T-helper 17 cell (primary cell): Measurements from ENCODE around the gene NIPBL. TPM values are rescaled to one million over a fixed set of nuclear protein-coding genes. Genes with fewer than 3 reads are reported as not detected.
A peak's percentile ranks its signal among the peaks of the same experiment; 100 is the strongest.
"Not testable (repeated sequence)": the region's sequence is repeated elsewhere in the genome, so short reads cannot be mapped to it uniquely, and the experiment has no call there.

ENCODE experiments used
- ATAC-seq: fragments of 150-1000 bp; cut with Tn5 transposase; 2 replicates; pipeline ENCODE4 v1.10.0; 2021; ENCODE audit warnings: mild to moderate bottlenecking, moderate library complexity
- DNase-seq, 3 donors: peaks; one replicate each; pipeline versions ENCODE4 v3.0.0 to v3.0.0-alpha.2; 2020 to 2021
- H3K9me3 ChIP-seq: one replicate; pipeline ENCODE4 v1.7.0; 2013; ENCODE audit warnings: low read length, mild to moderate bottlenecking; ENCODE audit not compliant: control insufficient read depth, poor library complexity, severe bottlenecking
- H3K27ac Mint-ChIP-seq: one replicate; pipeline ENCODE4 v1.8.0; 2022; ENCODE audit warnings: mild to moderate bottlenecking, moderate library complexity, mixed read lengths
- H3K27me3 Mint-ChIP-seq: one replicate; pipeline ENCODE4 v1.8.0; 2022; ENCODE audit warnings: mixed read lengths
- H3K36me3 Mint-ChIP-seq: one replicate; pipeline ENCODE4 v1.8.0; 2022; ENCODE audit warnings: low read depth, mixed read lengths
- H3K4me1 Mint-ChIP-seq: one replicate; pipeline ENCODE4 v1.8.0; 2022; ENCODE audit warnings: mild to moderate bottlenecking, mixed read lengths
- H3K4me3 Mint-ChIP-seq: one replicate; pipeline ENCODE4 v1.8.0; 2022; ENCODE audit warnings: mild to moderate bottlenecking, moderate library complexity, mixed read lengths
- total RNA-seq, 4 donors: library from RNA in 2 of 4; stranded (reverse) in 2 of 4; gene quantifications; one replicate each; pipeline ENCODE4 v1.2.3 and lab custom pipeline; 2022 to 2026

NIPBL gene
- total RNA-seq, 2 donors from 2014 or later, result 113 to 118 TPM

DNA sequence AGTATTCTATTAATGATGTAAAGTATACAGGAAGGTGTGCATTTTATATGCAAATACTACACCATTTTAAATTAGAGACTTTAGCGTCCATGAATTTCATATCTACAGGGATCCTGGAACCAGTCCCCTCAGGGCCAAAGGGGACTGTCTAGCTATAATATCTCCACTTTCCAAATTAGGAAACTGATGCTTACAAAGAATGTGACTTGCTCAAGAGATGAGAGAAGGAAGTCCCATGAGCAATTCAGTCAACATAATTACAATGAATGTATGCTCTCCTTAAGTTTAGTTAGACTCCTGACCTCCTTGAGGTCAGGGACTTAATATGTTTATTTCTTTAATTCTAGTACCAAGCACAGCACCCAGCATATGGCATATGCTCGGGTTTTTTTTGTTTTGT is 23.7 kb downstream of the NIPBL start:
- H3K9me3 ChIP-seq, result no peaks in the 10 kb centered on the region
- no peak overlapping the region for H3K4me3 Mint-ChIP-seq
- no peaks in the 10 kb centered on the region for H3K27me3 Mint-ChIP-seq
- H3K36me3 Mint-ChIP-seq, result no peaks in the 10 kb centered on the region
- no peak for DNase-seq
- H3K27ac Mint-ChIP-seq, result no peak overlapping the region
- ATAC-seq, result no peak
- peaks cover 43% of the 10 kb centered on the region for H3K4me1 Mint-ChIP-seq

DNA sequence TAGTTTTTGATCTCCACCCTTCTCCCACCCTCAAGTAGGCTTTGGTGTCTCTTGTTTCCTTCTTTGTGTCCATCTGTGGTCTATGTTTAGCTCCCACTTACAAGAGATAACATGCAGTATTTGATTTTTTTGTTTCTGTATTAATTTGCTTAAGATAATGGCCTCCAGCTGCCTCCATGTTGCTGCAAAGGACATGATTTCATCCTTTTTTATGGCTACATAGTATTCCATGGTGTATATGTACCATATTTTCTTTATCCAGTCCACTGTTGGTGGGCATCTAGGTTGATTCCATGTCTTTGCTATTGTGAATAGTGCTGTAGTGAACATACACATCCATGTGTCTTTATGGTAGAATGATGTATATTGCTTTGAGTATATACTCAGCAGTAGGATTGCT is 24.5 kb downstream of the NIPBL start:
- H3K4me1 Mint-ChIP-seq, result peaks cover 42% of the 10 kb centered on the region
- H3K27me3 Mint-ChIP-seq, H3K4me3 Mint-ChIP-seq, H3K27ac Mint-ChIP-seq, ATAC-seq, DNase-seq, H3K36me3 Mint-ChIP-seq, H3K9me3 ChIP-seq: not testable (repeated sequence)

DNA sequence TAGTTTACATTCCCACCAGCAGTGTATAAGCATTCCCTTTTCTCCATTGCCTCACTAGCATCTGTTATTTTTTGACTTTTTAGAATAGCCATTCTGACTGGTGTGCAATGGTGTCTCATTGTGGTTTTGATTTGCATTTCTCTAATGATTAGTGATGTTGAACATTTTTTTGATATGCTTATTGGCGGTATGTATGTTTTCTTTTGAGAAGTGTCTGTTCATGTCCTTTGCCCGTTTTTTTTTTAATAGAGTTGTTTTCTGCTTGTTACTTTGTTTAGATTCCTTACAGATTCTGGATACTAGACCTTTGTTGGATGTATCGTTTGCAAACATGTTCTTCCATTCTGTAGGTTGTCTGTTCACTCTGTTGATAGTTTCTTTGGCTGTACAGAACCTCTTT is 25.3 kb downstream of the NIPBL start:
- Mint-ChIP-seq H3K27me3 (no peaks in the 10 kb centered on the region), H3K4me1 (peaks cover 40% of the 10 kb centered on the region), H3K27ac (no peak overlapping the region), H3K36me3 (no peaks in the 10 kb centered on the region), H3K4me3 (no peak overlapping the region)
- ATAC-seq (no peak), DNase-seq (no peak)
- no peaks in the 10 kb centered on the region for H3K9me3 ChIP-seq

DNA sequence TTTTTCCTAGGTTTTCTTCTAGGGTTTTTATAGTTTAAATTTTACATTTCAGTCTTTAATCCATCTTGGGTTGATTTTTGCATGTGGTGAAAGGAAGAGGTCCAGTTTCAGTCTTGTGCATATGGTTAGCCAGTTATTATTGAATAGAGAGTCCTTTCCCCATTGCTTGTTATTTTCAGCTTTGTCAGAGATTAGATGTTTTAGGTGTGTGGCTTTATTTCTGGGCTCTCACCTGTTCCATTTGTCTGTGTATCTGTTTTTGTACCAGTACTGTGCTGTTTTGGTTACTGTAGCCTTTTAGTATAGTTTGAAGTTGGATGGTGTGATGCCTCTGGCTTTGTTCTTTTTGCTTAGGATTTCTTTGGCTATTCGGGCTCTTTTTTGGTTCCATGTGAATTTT is 25.8 kb downstream of the NIPBL start:
- no peaks in the 10 kb centered on the region for H3K36me3 Mint-ChIP-seq
- H3K4me3 Mint-ChIP-seq, result no peak overlapping the region
- no peak overlapping the region for H3K27ac Mint-ChIP-seq
- ATAC-seq, result no peak
- no peaks in the 10 kb centered on the region for H3K9me3 ChIP-seq
- no peak for DNase-seq
- no peaks in the 10 kb centered on the region for H3K27me3 Mint-ChIP-seq
- H3K4me1 Mint-ChIP-seq, result peaks cover 40% of the 10 kb centered on the region

DNA sequence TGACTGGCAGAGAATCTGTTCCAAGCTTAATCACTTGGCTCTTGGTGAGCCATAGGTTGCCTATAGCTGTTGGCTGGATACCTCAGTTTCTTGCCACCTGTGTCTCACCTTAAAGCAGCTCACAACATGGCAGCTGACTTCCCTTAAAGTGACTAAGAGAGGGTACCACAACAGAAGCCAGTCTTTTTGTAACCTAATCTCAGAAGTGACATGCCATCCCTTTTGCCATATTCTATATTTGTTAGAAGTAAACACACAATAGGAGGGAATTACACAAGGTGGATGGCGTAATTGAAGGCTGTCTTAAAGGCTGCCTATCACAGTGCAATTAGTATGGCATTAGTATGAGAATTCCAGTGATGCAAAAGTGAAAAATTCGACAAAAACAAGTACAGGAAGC is 28.1 kb downstream of the NIPBL start:
- DNase-seq, result no peak
- Mint-ChIP-seq H3K27me3 (no peaks in the 10 kb centered on the region), H3K4me3 (no peak overlapping the region), H3K36me3 (no peaks in the 10 kb centered on the region), H3K27ac (no peak overlapping the region), H3K4me1 (peaks cover 37% of the 10 kb centered on the region)
- no peaks in the 10 kb centered on the region for H3K9me3 ChIP-seq
- no peak for ATAC-seq

DNA sequence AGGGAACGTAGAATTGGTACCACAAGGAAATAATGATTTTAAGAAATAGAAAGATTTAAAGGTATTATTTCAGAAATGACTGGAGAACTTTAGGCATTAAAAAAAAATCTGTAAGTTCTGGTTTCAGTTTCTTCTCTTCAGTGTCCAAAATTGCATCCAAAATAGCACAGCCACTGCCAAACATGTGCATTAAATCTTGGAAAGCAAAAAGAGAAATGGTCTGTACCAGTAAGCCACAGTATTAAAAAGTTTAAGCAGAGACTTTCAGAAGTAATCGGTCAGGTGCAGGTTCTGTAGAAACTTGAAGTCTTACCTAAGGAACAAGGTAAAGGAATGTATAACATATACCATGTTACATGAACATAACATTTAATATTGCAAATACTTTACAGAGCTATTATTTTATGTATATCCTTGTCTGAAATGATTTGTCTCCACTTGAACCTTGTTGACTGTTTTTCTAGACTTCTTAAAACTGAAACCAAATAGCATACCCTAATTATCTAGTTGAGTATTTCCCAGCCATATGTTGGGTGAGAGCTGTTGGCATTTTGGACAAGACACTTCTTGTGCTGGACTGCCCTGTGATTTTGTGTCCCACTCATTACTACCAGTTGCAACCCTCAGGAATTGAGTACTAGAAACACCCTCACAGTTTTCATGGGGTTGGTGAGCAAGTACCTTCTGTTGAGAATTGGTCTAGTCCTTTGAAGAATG is 32.1 kb downstream of the NIPBL start:
- Mint-ChIP-seq H3K4me1 (peaks cover 24% of the 10 kb centered on the region), H3K36me3 (no peaks in the 10 kb centered on the region), H3K4me3 (no peak overlapping the region), H3K27ac (peak overlapping the region; percentile 21), H3K27me3 (no peaks in the 10 kb centered on the region)
- no peaks in the 10 kb centered on the region for H3K9me3 ChIP-seq
- no peak for ATAC-seq
- DNase-seq, result no peak

DNA sequence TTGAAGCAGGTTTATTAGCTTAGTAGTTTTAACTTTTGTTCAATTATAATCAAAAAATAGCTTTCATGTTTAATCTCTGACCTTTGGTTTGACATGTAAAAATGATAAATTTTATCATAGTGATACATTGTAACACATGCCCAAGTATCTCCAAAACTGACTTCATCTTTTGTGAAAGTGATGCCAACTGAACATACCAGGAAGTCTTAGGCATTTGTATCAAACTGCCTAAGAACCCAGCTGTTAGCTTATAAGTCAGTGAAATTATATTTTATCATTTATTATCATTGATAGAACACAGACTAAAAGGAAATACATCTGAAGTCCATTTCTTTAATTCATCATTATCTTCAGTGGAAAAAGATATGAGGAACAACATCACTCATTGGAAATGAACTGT is 39.1 kb downstream of the NIPBL start:
- H3K27ac Mint-ChIP-seq, result no peak overlapping the region
- H3K9me3 ChIP-seq, result no peaks in the 10 kb centered on the region
- no peaks in the 10 kb centered on the region for H3K36me3 Mint-ChIP-seq
- H3K4me1 Mint-ChIP-seq, result peaks cover 23% of the 10 kb centered on the region
- no peak for DNase-seq
- ATAC-seq, result no peak
- no peaks in the 10 kb centered on the region for H3K27me3 Mint-ChIP-seq
- no peak overlapping the region for H3K4me3 Mint-ChIP-seq

DNA sequence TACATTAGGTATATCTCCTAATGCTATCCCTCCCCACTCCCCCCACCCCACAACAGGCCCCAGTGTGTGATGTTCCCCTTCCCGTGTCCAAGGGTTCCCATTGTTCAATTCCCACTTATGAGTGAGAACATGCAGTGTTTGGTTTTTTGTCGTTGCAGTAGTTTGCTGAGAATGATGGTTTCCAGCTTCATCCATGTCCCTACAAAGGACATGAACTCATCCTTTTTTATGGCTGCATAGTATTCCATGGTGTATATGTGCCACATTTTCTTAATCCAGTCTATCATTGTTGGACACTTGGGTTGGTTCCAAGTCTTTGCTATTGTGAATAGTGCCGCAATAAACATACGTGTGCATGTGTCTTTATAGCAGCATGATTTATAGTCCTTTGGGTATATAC is 40.0 kb downstream of the NIPBL start:
- H3K4me3 Mint-ChIP-seq, H3K36me3 Mint-ChIP-seq, H3K27me3 Mint-ChIP-seq, DNase-seq, H3K27ac Mint-ChIP-seq, ATAC-seq, H3K9me3 ChIP-seq: not testable (repeated sequence)
- peaks cover 30% of the 10 kb centered on the region for H3K4me1 Mint-ChIP-seq

DNA sequence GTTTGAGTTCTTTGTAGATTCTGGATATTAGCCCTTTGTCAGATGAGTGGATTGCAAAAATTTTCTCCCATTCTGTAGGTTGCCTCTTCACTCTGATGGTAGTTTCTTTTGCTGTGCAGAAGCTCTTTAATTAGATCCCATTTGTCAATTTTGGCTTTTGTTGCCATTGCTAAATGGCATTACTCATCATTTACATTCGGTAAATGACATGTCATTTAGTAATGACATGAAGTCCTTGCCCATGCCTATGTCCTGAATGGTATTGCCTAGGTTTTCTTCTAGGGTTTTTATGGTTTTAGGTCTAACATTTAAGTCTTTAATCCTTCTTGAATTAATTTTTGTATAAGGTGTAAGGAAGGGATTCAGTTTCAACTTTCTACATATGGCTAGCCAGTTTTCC is 40.8 kb downstream of the NIPBL start:
- H3K4me3 Mint-ChIP-seq, DNase-seq, ATAC-seq, H3K36me3 Mint-ChIP-seq, H3K27me3 Mint-ChIP-seq, H3K27ac Mint-ChIP-seq, H3K9me3 ChIP-seq: not testable (repeated sequence)
- peaks cover 30% of the 10 kb centered on the region for H3K4me1 Mint-ChIP-seq

DNA sequence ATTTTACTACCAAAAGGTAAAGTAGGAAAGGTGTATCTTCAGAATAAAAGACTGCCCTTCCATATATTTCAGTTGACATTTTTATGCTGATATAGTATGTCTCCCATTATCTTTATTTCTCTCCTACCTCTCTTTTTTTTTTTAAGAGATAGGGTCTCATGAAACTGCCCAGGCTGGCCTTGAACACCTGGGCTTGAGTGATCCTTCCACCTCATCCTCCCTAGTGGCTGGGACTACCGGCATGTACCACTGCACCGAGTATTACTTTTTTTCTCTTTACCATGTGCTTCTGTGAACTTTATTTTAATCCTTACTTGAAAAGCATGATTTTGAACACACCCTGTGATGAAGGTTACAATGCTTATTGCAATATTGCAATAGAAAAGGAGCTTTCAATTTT is 42.7 kb downstream of the NIPBL start:
- H3K4me1 Mint-ChIP-seq, result peaks cover 23% of the 10 kb centered on the region
- peak overlapping the region; percentile 68 for H3K27ac Mint-ChIP-seq
- no peaks in the 10 kb centered on the region for H3K27me3 Mint-ChIP-seq
- no peak for ATAC-seq
- no peaks in the 10 kb centered on the region for H3K36me3 Mint-ChIP-seq
- H3K9me3 ChIP-seq, result no peaks in the 10 kb centered on the region
- DNase-seq, result no peak
- H3K4me3 Mint-ChIP-seq, result peak overlapping the region; percentile 52

DNA sequence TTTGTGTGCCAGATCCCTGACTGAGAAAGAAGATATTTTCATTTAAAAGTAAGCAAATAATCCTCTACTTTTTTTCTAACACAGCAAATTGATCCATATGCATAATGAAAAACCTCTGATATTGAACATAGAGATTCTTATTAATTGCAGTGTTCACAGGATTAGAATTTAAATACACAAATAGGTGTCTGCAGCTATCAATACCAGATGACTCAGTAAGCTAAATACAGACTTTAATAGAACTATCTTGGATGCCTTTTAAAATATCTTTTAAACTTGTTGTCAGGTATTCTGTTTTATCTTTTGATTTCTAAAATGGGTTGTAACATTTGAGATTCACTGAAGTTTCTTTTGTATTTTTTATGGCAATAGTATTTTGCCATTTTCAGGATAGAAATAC is 43.1 kb downstream of the NIPBL start:
- Mint-ChIP-seq H3K36me3 (no peaks in the 10 kb centered on the region), H3K4me1 (peaks cover 26% of the 10 kb centered on the region), H3K27me3 (no peaks in the 10 kb centered on the region), H3K4me3 (no peak overlapping the region), H3K27ac (peak overlapping the region; percentile 68)
- DNase-seq (no peak), ATAC-seq (no peak)
- no peaks in the 10 kb centered on the region for H3K9me3 ChIP-seq

DNA sequence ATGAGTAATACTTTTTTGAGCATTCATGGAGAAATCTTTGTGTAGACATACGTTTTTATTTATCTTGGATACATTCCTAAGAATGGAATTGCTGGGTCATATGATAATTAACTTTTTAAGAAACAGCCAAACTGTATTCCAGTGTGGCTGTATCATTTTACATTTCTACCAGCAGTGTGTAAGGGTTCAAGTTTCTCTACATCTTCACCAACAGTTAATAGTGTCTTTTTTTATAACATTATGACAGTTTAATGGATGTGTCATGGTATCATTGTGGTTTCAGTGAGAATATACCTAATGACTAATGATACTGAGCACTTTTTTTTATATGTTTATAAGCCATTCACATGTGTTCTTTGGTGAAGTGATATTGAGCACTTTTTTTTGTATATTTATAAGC is 52.4 kb downstream of the NIPBL start:
- H3K27ac Mint-ChIP-seq, result no peak overlapping the region
- ATAC-seq, result peak; percentile 36

DNA sequence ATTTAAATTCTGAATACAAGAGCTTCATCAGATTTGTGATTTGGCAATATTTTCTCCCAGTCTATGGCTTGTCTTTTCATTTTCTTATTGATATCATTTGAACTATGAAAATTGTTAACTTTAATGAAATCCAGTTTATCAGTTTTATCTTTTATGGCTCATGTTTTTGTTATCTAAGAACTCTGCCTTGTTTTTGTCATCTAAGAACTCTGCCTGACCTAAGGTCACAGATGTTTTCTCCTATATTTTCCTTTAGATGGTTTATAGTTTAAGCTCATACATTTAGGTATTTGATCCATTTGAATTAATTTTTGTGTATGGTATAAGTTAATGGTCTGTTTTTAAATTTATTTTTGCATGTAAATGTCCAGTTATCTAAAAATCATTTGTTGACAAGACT is 52.9 kb downstream of the NIPBL start:
- no peaks in the 10 kb centered on the region for H3K27me3 Mint-ChIP-seq
- peak overlapping the region; percentile 45 for H3K4me3 Mint-ChIP-seq
- peaks cover 2% of the 10 kb centered on the region for H3K36me3 Mint-ChIP-seq
- H3K9me3 ChIP-seq, result no peaks in the 10 kb centered on the region
- peak overlapping the region; percentile 29 for H3K27ac Mint-ChIP-seq
- DNase-seq (no peak), ATAC-seq (no peak)
- H3K4me1 Mint-ChIP-seq, result peaks cover 52% of the 10 kb centered on the region

More for the DNA sequence above, 52.4 kb downstream of the NIPBL start:
- Mint-ChIP-seq H3K4me1 (peaks cover 50% of the 10 kb centered on the region), H3K27me3 (no peaks in the 10 kb centered on the region), H3K36me3 (peaks cover 2% of the 10 kb centered on the region), H3K4me3 (peak overlapping the region; percentile 45)
- H3K9me3 ChIP-seq, result no peaks in the 10 kb centered on the region
- DNase-seq, result no peak

DNA sequence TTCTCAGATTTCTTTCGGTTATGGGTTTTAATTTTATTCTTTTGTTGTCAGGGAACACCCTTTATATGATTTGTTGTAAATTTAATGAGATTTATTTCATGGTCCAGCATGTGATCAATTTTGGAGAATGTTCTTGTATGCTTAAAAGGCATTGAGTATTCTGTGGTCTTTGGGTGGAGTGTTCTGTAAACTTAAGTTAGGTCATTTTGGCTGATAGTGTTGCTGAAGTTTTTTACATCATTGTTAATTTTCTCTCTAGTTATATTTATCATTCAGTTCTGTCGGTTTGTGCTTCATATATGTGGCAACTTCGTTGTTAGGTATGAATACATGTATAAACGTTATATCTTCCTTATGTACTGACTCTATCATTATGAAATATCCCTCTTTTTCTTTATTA is 55.5 kb downstream of the NIPBL start:
- Mint-ChIP-seq H3K27ac (peak overlapping the region; percentile 9), H3K36me3 (no peaks in the 10 kb centered on the region), H3K4me3 (no peak overlapping the region), H3K4me1 (peaks cover 52% of the 10 kb centered on the region), H3K27me3 (no peaks in the 10 kb centered on the region)
- no peaks in the 10 kb centered on the region for H3K9me3 ChIP-seq
- no peak for ATAC-seq
- DNase-seq, result no peak
